HG03135 (cell line): ENCODE measurements around the gene IGSF3.

Experiments used
- ATAC-seq: cut with Tn5 transposase; IDR thresholded peaks from one replicate; pipeline ENCODE4 v1.9.1; 2021; ENCODE audit warnings: mild to moderate bottlenecking, moderate library complexity; ENCODE audit not compliant: unreplicated experiment

IGSF3 gene

GRCh38 chr1:116667575-116668105, at the start of gene IGSF3:
Gene IGSF3, minus strand, starts transcription at chr1:116667733. Its CDS starts 1,407 bp downstream, at chr1:116666326.
- no peak for ATAC-seq

DNA sequence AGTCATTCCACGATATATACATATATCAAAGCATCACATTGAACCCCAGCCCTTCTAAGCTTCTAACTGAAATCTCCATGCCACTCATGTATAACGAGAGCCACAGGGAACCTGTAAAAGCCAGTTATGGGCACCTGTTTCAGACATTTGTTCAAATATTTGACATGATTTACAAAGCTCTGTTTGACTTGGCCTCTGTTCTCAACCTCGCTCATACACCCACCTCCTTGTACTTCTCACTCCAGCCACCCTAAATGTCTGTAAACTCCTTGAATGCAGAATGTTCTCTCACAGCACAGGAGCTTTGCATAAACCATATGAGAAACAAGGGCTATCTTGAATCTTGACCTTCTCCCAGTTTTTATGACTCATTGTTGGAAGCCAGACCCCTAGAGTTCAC, 49.8 kb upstream of the IGSF3 start:
- ATAC-seq: no peak

GRCh38 chr1:116716391-116716790, 48.9 kb upstream of the IGSF3 start:
- no peak for ATAC-seq

DNA sequence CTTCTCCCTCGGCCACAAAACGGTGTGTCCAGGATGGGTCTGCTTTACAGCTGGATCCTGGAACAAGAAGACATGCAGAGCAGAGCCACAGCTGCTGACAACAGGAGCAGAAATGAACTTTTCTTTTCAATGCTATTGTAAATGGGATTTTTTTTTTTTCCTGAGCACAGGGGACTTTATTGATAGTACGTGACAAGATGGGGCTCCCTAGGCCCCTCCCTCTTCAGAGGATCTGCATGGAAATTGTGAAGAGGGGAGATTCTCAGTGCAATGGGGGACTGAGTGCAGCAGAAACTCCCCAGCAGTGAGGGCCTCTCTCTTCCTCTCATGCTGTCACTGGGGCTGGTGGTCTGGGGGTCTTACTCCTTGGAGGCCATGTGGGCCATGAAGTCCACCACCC, 45.9 kb upstream of the IGSF3 start:
- ATAC-seq: no peak

DNA sequence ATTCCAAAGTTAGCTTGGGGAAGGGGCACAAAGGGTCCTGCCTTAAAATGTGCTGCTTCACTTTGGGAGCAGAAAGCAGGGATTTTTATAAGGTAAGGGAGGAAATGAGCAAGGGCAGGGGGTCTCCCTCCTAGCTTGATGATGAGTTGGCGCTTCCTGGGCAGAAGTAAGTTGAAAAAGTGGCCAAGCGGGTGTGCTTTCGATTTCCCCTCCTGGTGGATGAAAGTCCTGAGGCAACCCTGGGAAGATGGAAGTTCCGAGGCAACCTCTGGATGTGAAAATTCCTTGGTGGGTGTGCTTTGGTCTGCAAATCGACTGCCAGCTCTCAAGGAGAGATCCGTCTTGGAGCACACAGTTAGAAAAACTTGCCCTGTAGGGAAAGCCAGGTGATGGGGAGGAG, 45.0 kb upstream of the IGSF3 start:
- ATAC-seq: no peak

GRCh38 chr1:116711263-116711840, 43.8 kb upstream of the IGSF3 start:
- no peak for ATAC-seq

DNA sequence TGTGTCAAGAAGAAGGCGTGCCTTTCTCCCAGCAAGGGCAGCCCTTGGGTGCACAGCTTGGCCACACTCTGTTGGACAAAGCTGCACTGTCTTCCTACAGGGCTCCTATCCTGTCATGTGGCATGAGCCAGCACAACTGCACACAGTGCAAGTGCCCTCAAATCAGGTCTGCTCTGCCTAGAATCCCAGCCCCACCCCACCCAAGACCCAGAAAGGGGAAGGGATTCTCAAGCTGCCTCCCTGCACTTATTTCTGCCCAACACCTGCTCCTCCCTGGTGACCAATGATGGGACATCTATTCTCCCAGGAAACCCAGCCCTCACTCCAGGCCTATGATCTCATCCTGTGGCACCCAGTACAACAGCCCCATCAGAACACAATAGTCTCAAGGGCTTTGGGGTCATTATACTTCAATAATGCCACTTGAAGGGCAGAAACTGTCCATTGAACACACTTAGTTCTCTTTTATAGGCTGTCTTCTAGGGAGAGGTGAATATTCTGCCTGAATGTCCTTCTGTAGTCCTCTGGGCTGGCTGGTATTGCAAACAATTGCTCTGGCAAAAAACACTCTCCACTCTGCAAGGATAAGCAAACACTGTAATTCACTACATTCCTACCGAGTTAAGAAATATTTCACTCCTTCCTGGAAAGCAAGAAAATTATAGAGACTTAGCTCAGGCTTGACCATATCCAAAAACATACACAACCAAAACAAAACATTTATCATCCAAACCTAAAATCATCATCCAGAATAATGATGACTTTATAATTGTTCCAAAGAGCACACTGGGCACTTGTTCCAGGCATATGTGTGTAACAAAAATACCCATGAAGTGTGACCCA, 43.1 kb upstream of the IGSF3 start:
- no peak for ATAC-seq

DNA sequence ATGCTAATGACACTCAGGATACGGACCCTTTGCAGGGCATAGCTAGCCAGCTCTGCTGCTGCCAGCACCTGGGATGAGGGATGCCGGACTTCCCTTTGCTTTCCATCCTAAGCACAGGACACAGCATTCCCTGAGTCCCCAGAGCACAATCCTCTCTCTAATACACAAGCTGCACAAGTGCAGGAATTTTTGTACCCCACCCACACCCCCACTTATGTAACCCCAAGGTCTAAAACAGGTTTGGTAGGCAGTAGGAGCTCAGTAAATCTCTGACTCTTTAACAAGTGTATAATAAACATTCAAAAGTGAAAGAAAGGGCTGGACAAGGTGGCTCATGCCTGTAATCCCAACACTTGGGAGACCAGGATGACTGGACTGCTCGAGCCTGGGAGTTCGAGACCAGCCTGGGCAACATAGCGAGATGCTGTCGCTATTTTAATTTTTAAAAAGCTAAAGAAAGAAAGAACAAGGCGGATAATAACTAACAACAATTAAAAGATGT, 42.2 kb upstream of the IGSF3 start:
- ATAC-seq: no peak

- ATAC-seq: no peak
Measured at GRCh38 chr1:116708255-116708900, 40.8 kb upstream of the IGSF3 start.

GRCh38 chr1:116706841-116707240, 39.3 kb upstream of the IGSF3 start:
- no peak for ATAC-seq

GRCh38 chr1:116706123-116706522, 38.6 kb upstream of the IGSF3 start:
- ATAC-seq: no peak

DNA sequence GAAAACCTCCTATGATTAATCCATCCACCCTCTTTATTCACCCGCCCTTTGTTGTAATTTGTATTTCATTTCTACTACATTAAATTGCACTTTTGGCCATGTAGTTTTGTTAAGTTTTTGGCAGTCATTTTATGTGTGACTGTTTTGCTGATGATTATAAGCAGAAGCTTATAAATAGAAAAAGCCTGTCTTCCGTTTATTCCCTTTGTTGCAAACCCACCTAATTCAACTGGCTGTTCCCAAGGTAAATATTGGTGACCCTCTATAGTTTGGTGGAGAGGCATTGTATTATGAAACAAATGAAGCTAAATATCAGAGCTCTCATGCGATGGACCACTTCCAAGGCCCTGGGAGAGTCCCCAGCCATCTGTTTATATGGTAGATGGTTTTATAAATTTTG, 36.7 kb upstream of the IGSF3 start:
- no peak for ATAC-seq

DNA sequence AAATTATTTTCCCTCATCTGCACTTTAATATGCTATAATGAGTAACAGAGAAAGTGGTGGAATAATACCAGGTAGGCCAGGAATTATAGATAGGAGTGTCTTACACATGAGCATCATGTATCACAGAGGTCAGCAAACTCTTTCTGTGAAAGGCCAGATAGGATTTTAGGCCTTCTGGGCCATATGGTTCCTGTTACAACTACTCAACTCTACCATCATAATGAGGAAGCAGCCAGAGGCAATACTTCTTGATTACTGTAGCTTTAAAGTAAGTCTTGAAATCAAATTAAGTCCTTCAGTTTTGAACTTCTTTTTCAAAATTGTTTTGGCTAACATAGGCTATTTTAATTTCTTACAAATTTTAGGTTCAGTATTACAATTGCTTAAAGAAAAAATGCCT, 32.1 kb upstream of the IGSF3 start:
- ATAC-seq: no peak

DNA sequence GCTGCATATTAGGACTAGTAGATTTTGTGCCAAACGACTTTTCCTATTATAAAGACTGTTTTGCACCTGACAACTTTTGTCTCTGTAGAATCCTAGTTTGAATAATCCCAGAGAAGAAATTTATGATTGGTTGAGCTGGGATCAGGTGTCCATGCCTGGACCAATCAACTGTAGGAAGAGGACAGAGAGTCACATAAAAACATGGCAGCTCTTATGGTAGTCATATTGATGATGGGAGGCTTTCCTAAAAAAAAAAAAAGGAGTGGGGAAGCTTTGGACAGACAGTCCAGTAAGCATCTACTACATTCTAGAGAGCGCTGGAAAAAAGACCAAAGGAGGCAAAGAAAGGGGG, 30.7 kb upstream of the IGSF3 start:
- no peak for ATAC-seq

DNA sequence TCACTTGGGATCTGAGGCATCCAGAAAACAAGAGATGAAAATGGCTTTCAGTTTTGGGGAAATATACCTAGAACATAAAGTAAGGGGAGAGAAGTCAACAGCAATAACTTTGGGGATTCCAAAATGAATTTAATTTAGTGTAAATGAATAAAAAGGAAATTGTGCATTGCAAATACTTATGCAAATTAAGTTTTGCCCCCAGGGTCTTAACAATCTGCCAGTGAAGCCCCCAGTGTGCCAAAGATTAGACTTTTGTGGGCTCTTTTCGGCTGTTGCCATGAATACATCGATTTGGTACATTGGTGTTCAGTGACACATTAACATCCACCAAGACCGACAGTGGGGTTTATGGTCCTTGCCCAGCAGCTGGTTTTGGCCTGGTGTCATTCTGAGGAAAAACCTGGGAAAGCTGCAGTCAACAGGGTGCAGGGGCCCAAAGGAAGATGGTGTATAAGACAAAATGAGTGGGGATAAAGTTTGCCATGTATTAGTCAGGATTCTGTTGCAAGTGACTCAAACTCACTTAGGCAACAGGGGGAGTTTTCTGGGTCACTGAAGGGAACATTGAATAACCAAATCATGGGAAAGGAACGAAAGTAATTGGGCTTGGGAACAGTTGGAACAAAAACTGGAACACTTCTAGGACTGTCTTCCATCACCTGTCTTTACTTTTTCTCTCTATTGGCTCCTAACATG, 30.2 kb upstream of the IGSF3 start:
- no peak for ATAC-seq

- ATAC-seq: no peak
Measured at GRCh38 chr1:116694524-116694923, 27.0 kb upstream of the IGSF3 start.

- ATAC-seq: no peak
Measured at GRCh38 chr1:116693759-116694480, 26.4 kb upstream of the IGSF3 start.

GRCh38 chr1:116692879-116693278, 25.3 kb upstream of the IGSF3 start:
- no peak for ATAC-seq

GRCh38 chr1:116690849-116691406, 23.4 kb upstream of the IGSF3 start:
- no peak for ATAC-seq

GRCh38 chr1:116690396-116690848, 22.9 kb upstream of the IGSF3 start:
- no peak for ATAC-seq
